HG02870 (cell line): ENCODE results near the gene GFPT1.
A peak's percentile ranks its signal among the peaks of the same experiment; 100 is the strongest.

Source experiments
- ATAC-seq: cut with Tn5 transposase; IDR thresholded peaks from one replicate; pipeline ENCODE4 v1.9.1; 2021; ENCODE audit warnings: mild to moderate bottlenecking, moderate library complexity; ENCODE audit not compliant: unreplicated experiment

GFPT1 gene

DNA sequence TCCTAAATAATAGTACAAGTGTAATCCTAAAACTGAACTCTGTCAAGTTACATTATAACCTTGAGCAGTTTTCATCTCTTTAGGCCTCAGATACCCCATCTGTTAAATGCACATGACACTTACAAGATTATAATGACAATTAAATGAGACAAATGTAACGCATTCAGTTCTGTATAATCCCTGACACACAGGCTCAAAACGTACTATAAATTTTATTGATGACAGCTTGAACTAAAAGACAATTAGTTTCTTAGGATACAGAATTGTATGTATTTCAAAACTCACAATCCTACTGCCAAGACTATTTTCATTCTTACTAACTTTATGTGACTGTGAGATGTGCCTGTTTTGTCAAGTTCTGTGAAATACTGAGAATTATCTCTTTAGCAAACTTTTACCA is 56.2 kb downstream of the GFPT1 start:
- ATAC-seq: no peak

DNA sequence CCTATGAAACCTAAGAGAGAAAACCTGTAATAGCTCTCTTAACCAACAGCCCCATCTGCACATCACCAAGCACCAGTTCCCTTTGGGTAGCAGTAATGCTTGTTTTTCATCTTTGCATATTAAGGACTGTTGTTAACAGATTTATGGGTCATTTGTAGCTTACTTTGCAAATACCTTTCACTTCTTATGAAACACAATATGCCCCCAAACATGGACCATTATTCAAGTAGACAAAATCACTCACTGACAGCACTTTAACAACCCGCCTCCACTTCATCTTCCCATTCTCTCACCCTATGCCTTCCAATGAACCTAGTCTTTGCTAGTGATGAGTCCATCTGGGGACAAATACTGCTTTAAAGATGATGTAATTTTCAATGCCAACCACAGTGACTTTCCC is 64.4 kb downstream of the GFPT1 start:
- ATAC-seq: no peak

DNA sequence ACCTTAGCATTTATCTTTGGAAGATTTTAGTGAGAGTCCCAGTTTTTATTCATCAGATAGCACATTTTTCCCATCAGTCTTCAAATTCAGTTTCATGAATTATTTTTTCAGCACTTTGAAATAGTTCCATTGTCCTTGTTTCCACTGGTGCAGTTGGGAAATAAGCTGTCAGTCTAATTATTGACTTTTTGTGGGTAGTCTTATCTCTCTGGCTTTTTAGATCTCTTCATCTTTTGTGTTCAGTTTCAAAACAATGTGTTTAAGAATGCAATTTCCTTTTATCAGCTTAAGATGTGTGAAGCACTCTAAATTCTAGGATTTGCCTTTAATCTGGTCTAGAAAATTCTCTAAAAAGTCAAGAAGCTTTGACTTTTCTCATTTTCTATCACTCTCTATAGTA is 70.5 kb downstream of the GFPT1 start:
- no peak for ATAC-seq

DNA sequence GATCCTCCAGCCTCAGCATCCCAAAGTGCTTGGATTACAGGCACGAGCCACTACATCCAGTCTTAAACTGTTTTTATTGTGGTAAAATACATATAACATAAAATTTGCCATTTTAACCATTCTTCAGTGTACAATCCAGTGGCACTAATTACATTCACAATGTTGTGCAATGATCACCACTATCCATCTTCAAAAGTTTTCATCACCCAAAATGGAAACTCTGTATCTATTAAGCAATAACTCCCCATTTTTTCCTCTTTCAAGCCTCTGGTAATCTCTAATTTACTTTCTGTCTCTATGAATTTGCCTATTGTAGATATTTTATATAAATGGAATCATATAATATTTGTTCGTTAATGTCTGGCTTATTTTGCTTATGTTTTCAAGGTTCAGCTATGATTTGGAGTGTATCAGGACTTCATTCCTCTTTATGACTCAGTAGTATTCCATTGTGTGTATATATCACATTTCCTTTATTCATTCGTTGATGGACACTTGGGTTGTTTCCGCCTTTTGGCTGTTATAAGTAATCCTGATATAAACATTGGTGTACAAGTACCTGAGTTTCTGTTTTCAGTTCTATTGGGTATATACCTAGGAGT is 71.8 kb downstream of the GFPT1 start:
- no peak for ATAC-seq

DNA sequence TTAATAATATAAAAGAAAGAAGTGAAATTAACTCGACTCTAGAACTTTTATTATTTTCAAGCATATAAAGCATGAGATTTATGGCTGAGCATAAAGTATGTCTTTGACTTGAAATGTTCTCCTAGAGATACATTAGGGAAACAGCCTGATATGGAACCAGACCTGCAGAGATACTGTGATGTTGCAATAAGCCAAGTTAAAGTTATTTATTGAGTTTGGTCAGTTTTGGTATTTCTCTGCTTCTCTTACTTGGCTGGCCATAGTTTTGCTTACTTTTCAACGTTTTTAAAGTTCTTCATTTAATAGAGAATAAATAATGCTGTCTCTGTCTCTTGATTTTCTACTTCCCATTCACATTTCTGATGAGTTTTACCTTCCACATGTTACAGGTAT is 76.0 kb downstream of the GFPT1 start:
- no peak for ATAC-seq

DNA sequence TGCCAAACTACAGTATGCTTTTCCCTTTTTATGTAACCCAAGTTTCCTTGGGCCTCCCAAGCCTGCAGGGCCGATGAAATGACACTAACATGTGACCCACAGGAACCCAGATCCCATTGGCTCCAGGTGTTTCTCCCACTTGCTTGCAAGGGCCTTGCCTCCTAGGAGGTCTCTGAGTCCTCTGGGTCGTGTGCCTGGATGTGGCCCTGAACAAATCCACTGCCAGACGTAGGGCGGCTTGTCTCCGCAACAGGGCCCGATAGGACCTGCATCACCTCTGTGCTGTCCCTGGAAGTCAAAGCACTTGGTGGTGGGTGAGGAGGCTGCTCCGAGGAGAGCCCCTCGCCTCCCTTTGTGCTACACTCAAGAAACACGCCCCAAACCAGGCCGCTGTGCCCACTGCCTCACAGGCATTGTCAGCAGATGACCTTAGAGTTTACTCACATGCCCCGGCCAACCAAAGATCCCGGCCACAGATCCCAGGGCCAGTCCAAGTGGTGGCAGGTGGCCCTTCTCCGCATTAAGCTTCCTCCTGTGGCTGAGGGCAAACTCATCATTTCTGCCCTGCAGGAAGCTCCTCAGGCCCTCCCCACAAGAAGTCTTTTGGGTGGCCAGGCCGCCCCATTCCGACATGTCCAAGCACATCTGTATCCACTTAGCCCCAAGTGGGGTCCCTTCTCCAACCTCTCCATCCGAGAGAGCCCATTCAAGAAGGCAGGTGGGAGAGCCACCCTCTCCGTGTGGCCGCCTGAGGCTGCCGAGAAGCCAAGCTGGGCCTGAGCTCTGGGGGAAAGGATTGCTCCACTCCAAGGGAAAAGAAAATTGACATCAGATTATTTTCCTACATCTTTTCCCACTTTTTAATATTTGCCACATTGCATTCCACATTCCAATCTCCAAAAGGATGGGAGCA is 76.7 kb downstream of the GFPT1 start:
- no peak for ATAC-seq

DNA sequence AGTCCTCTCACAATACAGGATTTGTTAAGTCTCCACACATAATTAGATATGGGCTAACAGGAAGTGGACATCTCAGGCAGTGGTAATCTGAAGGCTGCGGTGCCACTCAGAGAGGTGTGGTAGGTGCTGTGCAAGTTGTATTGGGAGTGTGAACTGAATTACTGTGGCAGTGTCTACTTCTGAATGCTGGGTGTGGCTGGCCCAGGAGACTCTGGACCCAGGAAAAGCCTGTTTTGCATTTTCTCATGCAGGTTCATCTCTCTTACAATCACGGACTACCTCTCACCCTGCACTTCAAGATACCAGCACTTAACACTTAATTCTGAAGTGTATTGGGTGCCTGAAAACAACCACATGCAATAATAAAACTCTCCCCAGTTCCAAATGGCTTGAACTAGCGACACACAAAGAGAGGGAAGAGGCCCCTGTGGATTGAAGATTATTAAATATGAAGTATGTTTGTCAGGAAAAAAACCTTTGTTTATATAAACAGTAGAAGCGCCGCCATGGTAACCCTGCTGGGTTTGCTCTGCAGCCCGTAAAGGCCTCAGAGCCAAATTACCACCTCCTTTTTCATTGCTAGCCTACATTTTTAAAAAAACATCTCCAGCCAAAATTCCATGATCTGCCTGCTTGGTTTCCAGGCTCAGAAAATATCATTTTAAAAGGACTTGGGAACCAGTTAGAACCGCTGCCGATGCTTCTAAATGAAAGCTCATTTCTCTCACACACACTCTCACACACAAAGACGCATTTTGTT is 77.5 kb downstream of the GFPT1 start:
- no peak for ATAC-seq

DNA sequence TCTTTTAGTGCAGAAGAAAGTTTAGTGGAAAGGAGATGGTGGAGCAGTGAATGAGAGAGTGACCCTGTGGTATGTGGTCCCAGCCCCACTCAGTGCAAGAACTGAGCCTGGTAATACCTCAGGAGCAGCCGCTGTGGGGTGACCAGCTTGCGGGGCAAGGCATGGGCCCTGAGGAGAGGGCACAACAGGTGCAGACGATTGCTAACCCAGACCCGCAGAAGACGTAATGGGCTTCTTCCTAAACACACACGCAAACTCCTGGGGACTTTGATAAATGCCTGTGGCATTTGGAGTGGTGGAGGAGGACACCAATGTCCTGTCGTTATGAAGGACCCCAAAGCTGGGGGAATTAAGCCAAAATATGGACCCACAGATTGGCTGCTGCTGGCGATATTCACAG is 78.7 kb downstream of the GFPT1 start:
- ATAC-seq: no peak

DNA sequence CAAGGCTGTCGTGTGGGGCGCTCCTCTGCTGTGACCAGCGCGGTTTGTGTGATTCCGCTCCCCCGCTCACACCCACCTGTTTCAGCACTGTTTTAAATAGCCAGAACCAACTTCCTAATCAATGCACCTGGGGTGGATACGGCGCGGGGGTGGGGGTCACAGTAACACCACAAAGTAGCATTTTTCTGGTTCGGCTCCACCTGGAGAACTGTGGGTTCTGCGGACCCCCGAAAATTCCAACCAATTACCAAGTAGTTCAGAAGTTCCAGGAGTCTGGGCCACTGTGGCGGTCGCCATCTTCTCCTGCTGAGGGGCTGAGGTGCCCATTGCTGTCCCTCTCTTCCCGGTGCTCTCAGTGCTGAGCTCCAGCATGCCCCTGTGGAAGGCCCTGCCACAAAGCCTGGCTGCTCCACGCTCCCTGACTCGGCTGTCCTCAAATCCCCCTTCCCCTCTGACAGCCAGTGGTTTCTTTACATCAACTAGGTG is 79.4 kb downstream of the GFPT1 start:
- ATAC-seq: peak; percentile 89

DNA sequence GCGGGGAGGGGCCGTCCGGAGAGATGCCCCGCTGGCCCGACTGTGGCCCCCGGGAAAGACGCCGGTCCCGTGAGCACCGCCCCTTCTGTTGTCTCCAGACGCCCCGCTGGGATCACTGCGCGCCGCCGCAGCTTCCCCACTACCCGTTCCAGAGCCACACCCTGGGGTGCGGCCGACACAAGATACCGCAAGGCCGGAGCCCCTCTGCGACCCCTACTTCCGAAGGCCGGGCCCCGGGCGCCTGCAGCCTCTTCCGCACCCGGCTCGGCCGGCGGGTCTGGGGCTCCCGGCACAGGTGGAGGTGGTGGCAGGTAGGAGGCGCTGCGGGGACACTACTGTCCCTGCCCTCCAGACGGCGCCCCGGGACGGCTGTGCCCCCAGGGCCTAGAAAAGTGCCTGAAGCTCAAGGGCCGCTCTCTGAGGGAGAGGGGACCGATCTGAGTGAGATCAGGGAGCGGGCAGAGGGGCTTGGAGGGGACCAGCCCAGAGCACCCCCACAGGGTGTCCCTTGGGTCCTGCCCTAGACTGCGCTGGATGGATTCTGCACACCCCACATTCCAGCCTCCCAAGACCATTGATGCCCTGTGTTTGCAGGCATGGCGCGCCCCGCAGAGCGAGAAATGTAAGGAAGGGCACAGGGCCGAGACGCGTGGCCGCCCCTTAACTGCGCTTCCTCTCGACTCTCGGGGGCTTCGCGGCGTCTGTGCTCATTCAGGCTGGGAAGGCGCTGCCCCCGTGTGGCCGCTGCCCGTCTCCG is 80.0 kb downstream of the GFPT1 start:
- ATAC-seq: peak; percentile 39

DNA sequence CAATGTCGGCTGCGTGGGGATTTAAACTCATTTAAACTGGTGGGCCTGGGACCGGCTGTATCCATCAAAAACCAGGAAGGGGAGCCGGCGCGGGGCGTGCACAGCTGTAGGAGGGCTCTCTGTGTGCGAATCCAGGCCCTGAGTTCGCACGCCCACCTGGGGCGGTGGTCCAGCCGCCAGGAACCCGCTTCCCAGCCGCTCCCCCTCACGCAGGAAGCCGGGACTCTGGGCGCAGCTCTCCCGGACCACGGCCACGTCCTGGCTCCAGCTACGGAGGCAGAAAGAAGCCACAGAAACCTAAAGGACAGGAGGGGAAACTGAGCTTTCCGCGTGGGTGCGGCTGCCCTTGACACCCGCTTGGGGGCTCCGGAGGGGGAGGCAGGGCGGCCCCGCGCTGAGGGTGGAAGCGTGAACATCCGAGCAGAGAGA is 80.6 kb downstream of the GFPT1 start:
- no peak for ATAC-seq

DNA sequence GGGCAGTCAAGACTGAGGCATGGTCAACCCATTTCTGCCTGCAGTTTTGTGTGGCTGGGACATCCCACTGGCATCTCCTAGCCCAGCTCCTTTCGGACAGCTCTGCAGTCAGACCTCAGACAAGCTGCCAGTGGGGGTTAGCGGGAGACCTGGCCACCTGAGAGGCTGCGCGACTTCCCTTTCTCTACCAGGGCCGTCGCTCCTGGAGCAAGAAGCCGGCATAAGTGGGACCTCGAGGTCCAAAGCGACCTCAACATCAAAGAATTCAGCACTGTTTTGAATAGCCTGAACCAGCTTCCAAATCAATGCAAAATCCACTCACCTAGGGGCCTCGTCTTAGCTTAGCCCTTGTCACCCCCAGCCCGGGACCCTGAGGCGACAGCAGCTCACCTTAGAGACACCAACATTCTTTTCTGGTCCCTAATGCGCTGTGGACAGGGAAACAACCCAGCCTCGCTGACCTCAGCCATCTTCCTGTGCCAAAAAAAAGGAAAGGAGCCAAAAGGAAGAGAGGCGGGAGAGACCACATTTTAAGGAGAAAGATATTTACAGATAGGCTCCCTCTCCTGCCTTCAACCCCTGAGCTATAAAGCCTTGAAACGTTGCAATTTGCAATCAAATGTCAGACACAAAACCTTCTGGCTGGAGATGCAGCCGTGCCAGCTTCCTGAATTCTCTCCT is 81.2 kb downstream of the GFPT1 start:
- no peak for ATAC-seq

DNA sequence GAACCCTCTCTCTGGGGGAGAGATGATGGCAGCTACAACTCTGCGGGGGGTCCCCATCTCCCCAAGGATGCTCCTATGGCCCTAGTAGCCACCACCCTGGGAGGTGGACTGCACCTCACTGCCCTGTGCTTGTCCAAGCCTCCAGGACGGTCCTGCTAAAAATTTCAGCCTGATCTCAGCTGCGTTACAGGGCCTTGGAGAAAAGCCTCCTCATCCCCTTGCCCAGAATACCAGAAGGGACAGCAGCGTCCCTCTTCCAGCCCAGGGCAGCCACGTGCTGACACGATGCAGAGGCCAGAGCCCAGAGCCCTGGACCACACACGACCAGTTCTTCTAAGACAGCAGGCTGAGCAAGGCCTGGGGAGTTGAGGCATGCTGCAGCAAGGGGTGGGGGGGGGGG is 81.9 kb downstream of the GFPT1 start:
- no peak for ATAC-seq

DNA sequence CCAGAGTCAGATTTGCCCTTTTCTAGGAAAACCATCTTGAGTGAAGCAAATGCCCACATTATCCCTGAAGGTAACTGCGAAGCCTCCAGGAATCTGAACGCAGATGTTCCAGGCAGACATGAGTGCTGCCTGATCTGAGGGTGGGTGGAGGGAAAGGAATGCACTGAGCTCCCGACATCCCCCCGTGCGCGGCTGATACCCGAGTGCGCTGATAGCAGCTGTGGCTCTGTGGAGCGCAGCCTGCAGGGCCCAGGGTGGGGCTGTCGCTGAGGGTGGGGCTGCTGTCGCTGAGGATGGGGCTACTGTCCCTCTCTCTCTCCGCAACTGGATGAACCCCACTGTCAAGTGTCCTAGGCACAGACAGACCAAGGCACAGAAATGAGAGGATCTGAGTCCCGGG is 82.4 kb downstream of the GFPT1 start:
- ATAC-seq: no peak

DNA sequence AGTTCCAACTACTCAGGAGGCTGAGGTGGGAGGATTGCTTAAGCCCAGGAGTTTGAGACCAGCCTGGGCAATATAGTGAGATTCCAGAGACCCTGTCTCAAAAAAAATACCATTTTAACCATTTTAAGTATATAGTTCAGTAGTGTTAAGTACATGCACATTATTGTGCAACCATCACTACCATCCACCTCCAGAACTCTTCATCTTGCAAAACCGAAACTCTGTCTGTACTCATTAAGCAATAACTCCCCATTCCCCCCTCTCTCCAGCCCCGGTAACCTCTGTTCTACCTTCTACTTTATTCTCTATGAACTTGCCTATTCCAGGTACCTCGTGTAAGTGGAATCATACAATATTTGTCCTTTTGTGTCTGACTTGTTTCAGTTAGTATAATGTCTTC is 86.4 kb downstream of the GFPT1 start:
- no peak for ATAC-seq

DNA sequence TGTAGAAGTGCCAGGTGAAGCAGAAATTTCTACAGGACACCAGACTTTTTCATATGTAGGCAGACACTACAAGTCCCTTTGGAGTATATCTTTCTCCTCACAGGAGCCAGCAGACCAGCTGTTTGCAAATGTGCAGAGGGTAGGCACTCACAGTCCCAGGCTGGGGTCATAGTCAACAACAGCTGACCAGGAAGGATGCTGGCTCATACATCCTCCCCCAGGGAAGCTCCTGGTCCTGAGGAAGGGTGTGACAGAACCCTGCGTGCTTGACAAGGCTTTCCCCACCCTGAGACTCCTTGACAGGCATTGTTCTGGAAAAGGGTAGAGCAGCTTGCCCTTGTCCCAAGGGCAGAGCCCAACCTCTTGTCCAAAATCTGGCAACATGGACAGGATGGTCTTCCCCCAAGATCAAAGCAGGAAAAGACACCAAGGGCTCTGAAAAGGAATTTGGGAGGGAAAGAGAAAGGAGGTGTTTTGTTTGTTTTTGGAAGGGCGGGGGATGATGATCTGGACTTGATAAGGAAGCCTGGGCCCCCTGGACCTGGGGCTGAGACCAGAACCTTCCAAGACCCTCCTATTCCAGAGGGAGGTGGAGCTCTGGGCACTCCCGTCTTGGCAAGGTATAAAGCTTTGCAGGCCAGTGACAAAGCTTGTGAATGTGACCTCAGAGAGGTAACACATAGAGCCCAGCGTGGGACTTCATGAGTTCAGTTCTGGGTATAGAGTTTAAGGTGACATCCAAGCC is 87.1 kb downstream of the GFPT1 start:
- no peak for ATAC-seq

DNA sequence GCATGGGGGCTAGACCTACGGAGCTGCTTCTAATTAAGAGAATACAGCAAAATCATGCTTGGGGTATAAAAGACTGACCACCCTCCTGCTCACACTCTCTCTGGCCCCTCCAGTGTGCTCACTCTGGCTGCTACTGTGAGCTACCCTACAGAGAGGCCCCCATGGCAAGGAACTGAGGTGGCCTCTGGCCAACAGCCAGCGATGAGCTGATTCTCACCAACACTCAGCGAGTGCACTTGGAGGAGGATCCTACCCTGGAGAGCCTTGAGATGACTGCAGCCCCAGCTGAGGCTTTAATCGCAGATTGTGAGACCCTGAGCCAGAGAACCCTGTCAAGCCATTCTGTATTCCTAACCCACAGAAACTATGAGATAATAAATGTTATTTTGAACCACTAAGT is 88.2 kb downstream of the GFPT1 start:
- no peak for ATAC-seq

DNA sequence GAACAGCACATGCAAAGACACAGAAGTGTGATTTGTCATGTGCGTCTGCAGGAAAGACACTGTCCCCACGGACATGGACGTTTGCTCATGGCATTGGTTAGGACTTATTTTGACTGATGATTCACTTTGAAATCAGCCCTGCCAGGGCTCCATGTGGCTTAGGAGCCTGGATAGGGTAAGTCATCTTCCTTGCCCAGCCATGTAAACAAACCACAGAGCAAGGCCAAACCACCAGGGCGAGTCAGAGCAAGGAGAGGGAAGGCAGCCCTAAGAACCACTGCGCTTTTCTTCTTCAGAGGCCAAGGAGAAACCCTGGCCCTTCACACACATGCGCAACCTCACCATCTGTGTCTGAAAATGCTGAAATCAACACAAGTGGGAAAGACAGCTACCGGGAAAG is 88.8 kb downstream of the GFPT1 start:
- ATAC-seq: no peak

DNA sequence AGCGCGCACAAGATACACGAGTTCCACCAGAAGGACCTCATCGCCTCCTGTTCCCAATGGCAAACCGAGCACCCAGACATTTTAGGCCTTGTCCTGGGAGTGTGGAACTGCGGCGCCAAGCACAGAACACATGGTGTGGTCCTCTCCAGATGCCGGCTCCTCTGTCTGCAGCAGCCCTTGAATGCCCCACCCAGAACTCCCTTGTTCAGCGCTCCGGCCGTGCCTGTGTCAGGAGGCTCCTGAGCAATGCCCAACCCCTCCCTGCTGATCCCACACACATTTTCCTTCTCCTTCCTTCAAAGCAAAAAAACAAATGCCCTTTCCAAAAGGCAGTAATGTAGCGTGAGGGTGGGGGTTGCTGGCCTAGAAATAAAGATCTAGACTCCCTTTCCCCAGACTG is 89.8 kb downstream of the GFPT1 start:
- ATAC-seq: no peak

DNA sequence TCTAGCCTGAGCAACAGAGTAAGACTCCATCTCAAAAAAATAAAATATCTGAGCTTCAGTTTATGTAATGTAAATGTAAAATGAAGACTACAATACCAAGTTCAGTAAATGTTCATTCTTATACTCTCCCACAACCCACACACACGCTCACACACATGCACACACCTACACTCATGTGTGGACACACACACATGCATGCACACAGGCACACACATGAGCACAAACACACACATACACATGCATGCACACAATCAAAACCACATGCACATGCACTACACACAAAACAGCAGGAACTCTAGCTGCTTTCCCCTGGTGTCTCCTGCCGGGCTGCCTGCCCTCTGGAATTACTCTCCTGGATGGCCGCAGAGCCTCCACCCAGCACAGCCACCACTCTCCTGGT is 90.6 kb downstream of the GFPT1 start:
- no peak for ATAC-seq
